ENCODE data around the gene INS.

GRCh38 chr11:2167141-2168045, 6.4 kb upstream of the INS start:
- TF ChIP-seq, protein P1, sequence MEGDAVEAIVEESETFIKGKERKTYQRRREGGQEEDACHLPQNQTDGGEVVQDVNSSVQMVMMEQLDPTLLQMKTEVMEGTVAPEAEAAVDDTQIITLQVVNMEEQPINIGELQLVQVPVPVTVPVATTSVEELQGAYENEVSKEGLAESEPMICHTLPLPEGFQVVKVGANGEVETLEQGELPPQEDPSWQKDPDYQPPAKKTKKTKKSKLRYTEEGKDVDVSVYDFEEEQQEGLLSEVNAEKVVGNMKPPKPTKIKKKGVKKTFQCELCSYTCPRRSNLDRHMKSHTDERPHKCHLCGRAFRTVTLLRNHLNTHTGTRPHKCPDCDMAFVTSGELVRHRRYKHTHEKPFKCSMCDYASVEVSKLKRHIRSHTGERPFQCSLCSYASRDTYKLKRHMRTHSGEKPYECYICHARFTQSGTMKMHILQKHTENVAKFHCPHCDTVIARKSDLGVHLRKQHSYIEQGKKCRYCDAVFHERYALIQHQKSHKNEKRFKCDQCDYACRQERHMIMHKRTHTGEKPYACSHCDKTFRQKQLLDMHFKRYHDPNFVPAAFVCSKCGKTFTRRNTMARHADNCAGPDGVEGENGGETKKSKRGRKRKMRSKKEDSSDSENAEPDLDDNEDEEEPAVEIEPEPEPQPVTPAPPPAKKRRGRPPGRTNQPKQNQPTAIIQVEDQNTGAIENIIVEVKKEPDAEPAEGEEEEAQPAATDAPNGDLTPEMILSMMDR (CRISPR knock-in tag; IDR thresholded peaks at IDR 0.05): no peak
- TF ChIP-seq MXD1 (CRISPR knock-in tag; IDR thresholded peaks at IDR 0.05) (no peak), TAF1 (CRISPR knock-in tag; IDR thresholded peaks at IDR 0.05) (no peak), YY1 (IDR thresholded peaks at IDR 0.05; ENCODE audit: insufficient read depth, insufficient replicate concordance, low read depth, low read length) (no peak), KDM5A (IDR thresholded peaks at IDR 0.05; ENCODE audit: borderline replicate concordance, low read length) (no peak), EZH2 (conservative IDR thresholded peaks at IDR 0.05; ENCODE audit: low read depth, low read length) (no peak), ZNF607 (CRISPR knock-in tag; IDR thresholded peaks at IDR 0.05; ENCODE audit: borderline replicate concordance) (no peak), IKZF1 (IDR thresholded peaks at IDR 0.05) (no peak), POLR2A (IDR thresholded peaks at IDR 0.05; ENCODE audit: insufficient read depth in 1 of 2, low read depth in 2 of 2, low read length in 2 of 2) (no peak), ATF6 (CRISPR knock-in tag; conservative IDR thresholded peaks at IDR 0.05) (no peak), ERF (CRISPR knock-in tag; IDR thresholded peaks at IDR 0.05) (no peak), ZZZ3 (CRISPR knock-in tag; IDR thresholded peaks at IDR 0.05; ENCODE audit: borderline replicate concordance) (no peak), KLF9 (CRISPR knock-in tag; IDR thresholded peaks at IDR 0.05; ENCODE audit: low read depth) (no peak)

Measured in HepG2 (cell line).